ENCODE measurements around the gene UNC13D. TPM values are rescaled to one million over a fixed set of nuclear protein-coding genes. Genes with fewer than 3 reads are reported as not detected.
"Not testable (repeated sequence)": the region's sequence is repeated elsewhere in the genome, so short reads cannot be mapped to it uniquely, and the experiment has no call there.

UNC13D gene
- total RNA-seq, 2 donors from 2014 or later = 89.0 to 97.6 TPM

DNA sequence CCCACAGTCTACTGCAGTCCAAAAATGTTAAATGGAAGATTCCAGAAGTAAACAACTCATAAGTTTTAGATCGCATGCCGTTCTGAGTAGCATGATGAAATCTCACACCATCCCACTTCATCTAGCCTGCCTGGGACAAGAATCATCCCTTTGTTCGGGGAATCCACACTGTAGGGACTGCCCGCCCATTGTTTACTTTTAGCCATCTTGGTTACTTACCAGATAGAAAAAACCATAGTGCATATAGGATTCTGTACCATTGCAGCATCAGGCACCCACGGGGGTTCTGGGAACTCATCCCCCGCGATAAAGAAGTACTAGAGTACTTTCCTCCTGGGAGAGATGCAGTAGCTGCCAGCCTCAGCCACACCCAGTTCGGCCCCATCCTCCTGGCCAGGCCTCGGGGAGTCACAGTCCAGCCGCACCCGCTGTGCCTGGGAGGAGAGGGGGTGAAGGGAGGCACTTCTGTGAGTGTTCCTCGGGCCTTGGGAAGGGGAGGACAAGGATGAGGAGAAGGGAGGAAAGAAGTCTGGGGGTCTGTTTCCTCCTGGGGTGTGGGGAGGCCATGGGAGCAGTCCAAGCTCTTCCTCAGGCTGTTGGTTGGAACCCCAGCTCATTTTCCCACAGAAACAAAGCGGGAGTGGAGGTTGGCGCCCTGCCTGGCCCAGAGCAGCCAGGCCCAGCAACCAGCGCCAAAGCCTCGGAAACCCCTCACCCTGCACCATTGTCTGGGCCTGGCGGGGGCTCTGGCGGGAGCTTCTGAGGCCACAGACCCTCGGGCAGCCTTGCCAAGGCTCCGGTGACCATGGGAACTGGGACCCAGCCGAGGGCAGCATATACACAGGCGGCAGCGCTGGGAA, 25.3 kb upstream of the UNC13D start:
- Mint-ChIP-seq H3K27ac (no peak overlapping the region), H3K4me1 (ENCODE audit: low read depth) (peaks cover 28% of the 10 kb centered on the region), H3K27me3 (ENCODE audit: low read depth) (no peaks in the 10 kb centered on the region), H3K36me3 (ENCODE audit: insufficient read depth in 2 of 2) (no peaks in the 10 kb centered on the region), H3K9me3 (no peaks in the 10 kb centered on the region), H3K4me3 (no peak overlapping the region)
- no peak for ATAC-seq (replicated peaks in 1 of 2)
- no peak for DNase-seq

DNA sequence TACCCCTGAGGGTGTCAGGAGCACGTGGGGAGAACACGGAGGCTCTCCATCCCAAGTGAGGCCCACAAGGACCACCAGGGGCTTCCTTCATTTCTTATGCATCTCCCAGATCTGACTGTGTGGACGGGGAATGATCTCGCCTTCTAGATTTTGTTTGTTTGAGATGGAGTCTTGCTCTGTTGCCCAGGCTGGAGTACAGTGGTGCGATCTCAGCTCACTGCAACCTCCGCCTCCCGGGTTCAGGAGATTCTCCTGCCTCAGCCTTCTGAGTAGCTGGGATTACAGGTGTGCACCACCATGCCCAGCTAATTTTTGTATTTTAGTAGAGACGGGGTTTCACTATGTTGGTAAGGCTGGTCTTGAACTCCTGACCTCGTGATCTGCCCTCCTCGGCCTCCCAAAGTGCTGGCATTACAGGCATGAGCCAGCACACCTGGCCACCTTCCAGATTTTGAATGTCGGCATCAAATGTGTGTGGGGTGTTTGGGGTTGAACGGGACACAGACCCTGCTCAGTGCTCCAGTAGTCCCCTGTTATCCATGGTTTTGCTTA, 24.6 kb upstream of the UNC13D start:
- not testable (repeated sequence) for H3K9me3 Mint-ChIP-seq; ATAC-seq (replicated peaks in 1 of 2); DNase-seq; H3K36me3 Mint-ChIP-seq (ENCODE audit: insufficient read depth in 2 of 2); H3K4me3 Mint-ChIP-seq; H3K27ac Mint-ChIP-seq; H3K27me3 Mint-ChIP-seq (ENCODE audit: low read depth)
- peaks cover 33% of the 10 kb centered on the region for H3K4me1 Mint-ChIP-seq (ENCODE audit: low read depth)

DNA sequence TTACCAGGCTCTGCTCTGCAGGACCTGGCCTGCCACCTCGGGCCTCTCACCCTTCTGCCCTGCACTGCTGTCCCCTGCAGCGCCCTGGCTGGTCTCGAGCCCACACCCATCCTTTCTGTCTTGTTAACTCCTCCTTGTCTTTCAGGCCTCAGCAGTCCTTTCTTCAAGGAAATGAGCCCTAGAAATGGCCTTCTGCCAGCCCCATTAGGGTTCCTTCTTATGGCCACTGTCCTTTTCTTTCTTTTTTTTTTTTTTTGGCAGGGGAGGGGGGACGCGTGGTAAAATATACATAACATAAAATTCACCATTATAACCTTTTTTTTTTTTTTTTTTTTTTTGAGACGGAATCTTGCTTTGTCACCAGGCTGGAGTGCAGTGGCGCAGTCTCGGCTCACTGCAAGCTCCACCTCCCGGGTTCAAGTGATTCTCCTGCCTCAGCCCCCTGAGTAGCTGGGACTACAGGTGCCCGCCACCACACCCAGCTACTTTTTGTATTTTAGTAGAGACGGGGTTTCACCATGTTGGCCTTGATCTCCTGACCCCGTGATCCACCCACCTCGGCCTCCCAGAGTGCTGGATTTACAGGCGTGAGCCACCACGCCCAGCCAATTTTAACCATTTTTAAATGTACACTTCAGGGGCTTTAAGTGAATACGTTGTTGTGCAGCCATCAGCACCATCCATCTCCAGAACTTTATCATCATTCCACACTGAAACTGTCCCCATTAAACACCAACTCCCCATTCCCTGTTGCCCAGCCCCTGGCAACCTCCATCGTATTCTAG, 21.4 kb upstream of the UNC13D start:
- Mint-ChIP-seq H3K4me1 (ENCODE audit: low read depth) (peaks cover 21% of the 10 kb centered on the region), H3K4me3 (peak overlapping the region in 1 of 2 donors; percentile 65), H3K27ac (peak overlapping the region; percentile 51)
- ATAC-seq (replicated peaks in 1 of 2); H3K9me3 Mint-ChIP-seq; H3K36me3 Mint-ChIP-seq (ENCODE audit: insufficient read depth in 2 of 2); DNase-seq; H3K27me3 Mint-ChIP-seq (ENCODE audit: low read depth): not testable (repeated sequence)

GRCh38 chr17:75864887-75865286, 20.7 kb upstream of the UNC13D start:
- not testable (repeated sequence) for H3K36me3 Mint-ChIP-seq (ENCODE audit: insufficient read depth in 2 of 2); H3K27me3 Mint-ChIP-seq (ENCODE audit: low read depth); H3K9me3 Mint-ChIP-seq; DNase-seq
- H3K4me3 Mint-ChIP-seq = peak overlapping the region; percentile 65 to 72
- peaks cover 21% of the 10 kb centered on the region for H3K4me1 Mint-ChIP-seq (ENCODE audit: low read depth)
- peak; percentile 68 to 71 for ATAC-seq (replicated peaks in 1 of 2)
- H3K27ac Mint-ChIP-seq = peak overlapping the region; percentile 56

DNA sequence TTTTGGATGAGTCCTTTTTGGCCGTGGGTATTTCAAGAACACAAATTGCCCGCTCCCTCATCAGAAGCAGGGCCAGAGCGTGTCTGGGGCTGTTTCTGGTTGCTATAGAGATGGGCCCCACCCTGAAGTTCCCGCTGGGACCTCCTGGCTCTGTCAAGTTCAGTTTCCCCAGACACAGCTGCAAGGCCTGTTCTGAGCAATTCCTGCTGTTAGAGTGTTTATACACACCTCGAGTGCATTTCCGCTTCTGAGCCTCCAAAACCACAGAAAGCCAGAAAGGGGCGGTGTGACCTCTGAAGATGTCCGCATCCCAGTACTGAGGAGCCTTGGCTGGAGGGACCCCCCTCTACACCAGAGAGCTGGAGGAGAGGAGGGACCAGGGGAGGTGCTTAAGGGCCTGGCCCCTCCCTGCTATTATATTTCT, 20.3 kb upstream of the UNC13D start:
- H3K27me3 Mint-ChIP-seq (ENCODE audit: low read depth) = no peaks in the 10 kb centered on the region
- H3K27ac Mint-ChIP-seq = peak overlapping the region; percentile 58
- peak; percentile 81 to 82 for ATAC-seq (replicated peaks in 1 of 2)
- no peaks in the 10 kb centered on the region for H3K36me3 Mint-ChIP-seq (ENCODE audit: insufficient read depth in 2 of 2)
- H3K9me3 Mint-ChIP-seq = no peaks in the 10 kb centered on the region
- peak; percentile 53 to 54 for DNase-seq
- H3K4me1 Mint-ChIP-seq (ENCODE audit: low read depth) = peaks cover 22% of the 10 kb centered on the region
- H3K4me3 Mint-ChIP-seq = peak overlapping the region; percentile 65 to 72

DNA sequence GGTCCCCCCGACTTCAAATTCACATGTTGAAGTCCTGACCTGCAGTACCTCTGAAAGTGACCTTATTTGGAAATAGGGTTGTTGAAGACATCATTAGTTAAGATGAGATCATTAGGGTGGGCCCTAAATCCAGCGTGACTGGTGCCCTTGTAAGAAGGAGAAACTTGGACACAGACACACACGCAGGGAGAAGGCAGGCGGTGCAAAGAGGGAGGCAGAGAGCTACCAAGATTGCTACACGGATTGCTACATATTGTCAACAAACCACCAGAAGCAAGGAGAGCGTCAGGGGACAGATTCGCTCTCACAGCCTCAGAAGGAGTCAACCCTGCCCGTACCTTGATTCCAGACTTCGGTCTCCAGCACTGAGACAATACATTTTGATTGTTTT, 17.7 kb upstream of the UNC13D start:
- Mint-ChIP-seq H3K4me1 (ENCODE audit: low read depth) (peaks cover 39% of the 10 kb centered on the region), H3K9me3 (no peaks in the 10 kb centered on the region), H3K36me3 (ENCODE audit: insufficient read depth in 2 of 2) (no peaks in the 10 kb centered on the region), H3K27ac (no peak overlapping the region), H3K4me3 (no peak overlapping the region), H3K27me3 (ENCODE audit: low read depth) (no peaks in the 10 kb centered on the region)
- ATAC-seq (replicated peaks in 1 of 2) (no peak), DNase-seq (no peak)

DNA sequence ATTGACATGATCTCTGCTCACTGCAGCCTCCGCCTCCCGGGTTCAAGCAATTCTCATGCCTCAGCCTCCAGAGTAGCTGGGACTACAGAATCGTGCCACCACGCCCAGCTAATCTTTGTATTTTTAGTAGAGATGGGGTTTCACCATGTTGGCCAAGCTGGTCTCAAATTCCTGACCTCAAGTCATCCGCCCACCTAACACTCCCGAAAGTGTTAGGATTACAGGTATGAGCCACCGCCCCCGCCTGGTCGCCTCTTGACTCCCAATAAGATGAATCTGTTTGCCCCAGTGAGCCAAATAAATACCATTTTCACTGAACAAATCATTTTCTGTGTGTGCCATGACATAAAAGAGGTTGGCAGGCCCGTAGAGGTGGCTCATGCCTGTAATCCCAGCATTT, 15.2 kb upstream of the UNC13D start:
- not testable (repeated sequence) for H3K9me3 Mint-ChIP-seq; H3K27me3 Mint-ChIP-seq (ENCODE audit: low read depth); ATAC-seq (replicated peaks in 1 of 2); H3K4me3 Mint-ChIP-seq; H3K27ac Mint-ChIP-seq; H3K36me3 Mint-ChIP-seq (ENCODE audit: insufficient read depth in 2 of 2); DNase-seq
- peaks cover 31% of the 10 kb centered on the region for H3K4me1 Mint-ChIP-seq (ENCODE audit: low read depth)

GRCh38 chr17:75856062-75856756, 12.0 kb upstream of the UNC13D start:
- H3K9me3 Mint-ChIP-seq = no peaks in the 10 kb centered on the region
- DNase-seq (no peak), ATAC-seq (replicated peaks in 1 of 2) (peak in 1 of 2 donors; percentile 32)
- H3K4me1 Mint-ChIP-seq (ENCODE audit: low read depth) = peaks cover 37% of the 10 kb centered on the region
- H3K4me3 Mint-ChIP-seq = no peak overlapping the region
- peak overlapping the region; percentile 71 for H3K27ac Mint-ChIP-seq
- no peaks in the 10 kb centered on the region for H3K36me3 Mint-ChIP-seq (ENCODE audit: insufficient read depth in 2 of 2)
- no peaks in the 10 kb centered on the region for H3K27me3 Mint-ChIP-seq (ENCODE audit: low read depth)

DNA sequence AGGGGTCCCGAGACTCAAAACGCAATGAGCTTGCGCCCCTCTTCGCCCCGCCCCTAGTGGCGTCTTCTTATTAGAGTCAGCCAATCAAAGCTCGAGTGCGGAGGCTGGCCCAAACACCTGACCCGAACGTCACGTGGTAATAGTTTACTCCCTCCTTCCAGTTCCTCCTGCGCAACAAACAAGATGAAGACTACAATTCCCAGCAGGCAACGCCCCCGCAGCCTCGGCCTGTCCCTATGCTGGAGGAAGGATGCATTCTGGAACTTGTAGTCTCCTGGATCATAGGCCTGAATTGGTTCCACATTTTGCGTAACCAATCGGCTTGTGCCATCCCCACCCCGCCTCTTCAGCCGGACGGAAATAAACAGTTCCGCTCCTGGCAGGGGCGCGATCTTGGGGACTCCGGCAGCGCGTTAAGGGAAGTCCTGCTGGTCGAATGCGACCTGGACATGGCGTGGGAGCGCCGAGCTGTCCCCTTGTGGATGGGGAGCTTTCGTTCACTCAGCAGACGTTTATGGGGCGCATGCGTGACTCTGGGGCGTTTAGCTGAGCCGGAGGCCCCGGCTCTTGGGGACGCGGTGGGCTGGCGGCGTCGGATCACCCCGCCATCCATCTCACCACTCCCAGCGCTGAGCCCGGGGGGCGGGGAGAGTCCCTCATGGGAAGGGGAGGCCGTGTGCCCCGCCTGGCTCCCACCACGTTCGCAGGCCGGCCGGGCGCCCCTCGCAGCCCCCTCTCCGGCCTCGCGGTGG, 11.3 kb upstream of the UNC13D start, which contains the start of gene WBP2:
TSS of gene WBP2 (minus strand) at position 26 of the 752 bp plus-strand sequence. CDS start 38 bp downstream, outside the sequence.
- ATAC-seq (replicated peaks in 1 of 2) (peak; percentile 90), DNase-seq (peak; percentile 96 to 99)
- H3K9me3 Mint-ChIP-seq = no peaks in the 10 kb centered on the region
- H3K36me3 Mint-ChIP-seq (ENCODE audit: insufficient read depth in 2 of 2) = peaks cover 0 to 5% of the 10 kb centered on the region in 2 donors
- no peaks in the 10 kb centered on the region for H3K27me3 Mint-ChIP-seq (ENCODE audit: low read depth)
- H3K27ac Mint-ChIP-seq = peak within 1 kb of the TSS; percentile 71
- no peak within 1 kb of the TSS for H3K4me3 Mint-ChIP-seq
- peaks cover 37% of the 10 kb centered on the region for H3K4me1 Mint-ChIP-seq (ENCODE audit: low read depth)

- Mint-ChIP-seq H3K27ac (no peak overlapping the region), H3K4me3 (no peak overlapping the region), H3K9me3 (no peaks in the 10 kb centered on the region), H3K27me3 (ENCODE audit: low read depth) (no peaks in the 10 kb centered on the region), H3K4me1 (ENCODE audit: low read depth) (peaks cover 37% of the 10 kb centered on the region), H3K36me3 (ENCODE audit: insufficient read depth in 2 of 2) (peaks cover 0 to 5% of the 10 kb centered on the region in 2 donors)
- DNase-seq (no peak), ATAC-seq (replicated peaks in 1 of 2) (peak; percentile 8 to 36)
Measured at GRCh38 chr17:75854881-75855309, 10.7 kb upstream of the UNC13D start.

- DNase-seq (no peak), ATAC-seq (replicated peaks in 1 of 2) (no peak)
- H3K4me1 Mint-ChIP-seq (ENCODE audit: low read depth) = peaks cover 33% of the 10 kb centered on the region
- no peak overlapping the region for H3K4me3 Mint-ChIP-seq
- no peaks in the 10 kb centered on the region for H3K27me3 Mint-ChIP-seq (ENCODE audit: low read depth)
- peaks cover 2 to 5% of the 10 kb centered on the region in 2 donors for H3K36me3 Mint-ChIP-seq (ENCODE audit: insufficient read depth in 2 of 2)
- H3K9me3 Mint-ChIP-seq = no peaks in the 10 kb centered on the region
- no peak overlapping the region for H3K27ac Mint-ChIP-seq
Measured at GRCh38 chr17:75854101-75854748, 10.0 kb upstream of the UNC13D start.

DNA sequence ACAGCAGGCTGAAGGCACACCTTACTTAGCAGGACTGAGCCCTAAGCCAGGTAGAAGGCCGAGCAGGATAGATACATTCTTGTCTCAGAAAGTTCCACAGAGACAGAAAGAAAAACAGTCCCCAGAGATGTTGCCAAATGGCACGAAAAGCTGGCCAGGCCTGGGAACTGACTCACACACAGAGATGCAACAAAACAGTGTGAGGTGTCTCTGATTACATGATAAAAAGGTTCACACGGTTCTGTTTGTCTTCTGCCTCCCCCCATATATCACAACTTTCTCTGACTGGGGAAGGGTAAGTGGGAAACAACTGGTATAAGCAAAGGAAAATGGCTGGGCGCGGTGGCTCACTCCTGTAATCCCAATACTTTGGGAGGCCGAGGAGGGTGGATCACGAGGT, 9.2 kb upstream of the UNC13D start:
- H3K4me3 Mint-ChIP-seq = peak overlapping the region in 1 of 2 donors; percentile 69
- peaks cover 25% of the 10 kb centered on the region for H3K4me1 Mint-ChIP-seq (ENCODE audit: low read depth)
- no peaks in the 10 kb centered on the region for H3K27me3 Mint-ChIP-seq (ENCODE audit: low read depth)
- H3K36me3 Mint-ChIP-seq (ENCODE audit: insufficient read depth in 2 of 2) = peaks cover 2 to 5% of the 10 kb centered on the region in 2 donors
- H3K27ac Mint-ChIP-seq = peak overlapping the region; percentile 73
- H3K9me3 Mint-ChIP-seq = no peaks in the 10 kb centered on the region
- ATAC-seq (replicated peaks in 1 of 2) (no peak), DNase-seq (no peak)
